Fibroblast of mammary gland (primary cell): ENCODE data around the gene TBC1D5.

Experiments used
- DNase-seq: peaks from one replicate; pipeline ENCODE4 v3.0.0-alpha.2; 2010; ENCODE audit warnings: low read depth
- H3K4me3 ChIP-seq: 2 replicates; pipeline ENCODE4 v1.5.1; 2011; ENCODE audit warnings: low read depth, mild to moderate bottlenecking, low read length, moderate library complexity; ENCODE audit not compliant: control insufficient read depth
- TF ChIP-seq, protein P1 (sequence below): conservative IDR thresholded peaks from 2 replicates; pipeline ENCODE4 v1.5.1; 2011; ENCODE audit warnings: low read depth, low read length, inconsistent platforms; ENCODE audit not compliant: control insufficient read depth, insufficient read depth

Gene TBC1D5

DNA sequence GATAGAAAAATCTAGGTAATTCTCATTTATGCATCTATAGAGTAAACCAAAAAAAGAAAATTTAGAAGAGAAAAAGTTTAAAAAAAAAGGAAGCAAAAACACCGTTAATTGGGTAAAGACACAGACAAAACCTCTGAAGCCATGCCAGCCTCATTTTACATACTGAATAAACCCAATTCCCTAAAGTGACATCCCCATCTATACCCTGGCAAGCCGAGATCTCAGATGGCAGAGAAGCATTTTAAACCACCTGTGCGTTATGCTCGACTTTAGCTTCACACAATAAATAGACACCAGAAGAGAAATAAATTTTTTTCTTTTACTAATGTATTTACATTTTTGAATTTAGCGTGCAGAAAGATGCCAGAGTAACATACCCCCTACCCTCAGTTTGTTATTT, 475.6 kb downstream of the TBC1D5 start:
- TF ChIP-seq, protein P1, sequence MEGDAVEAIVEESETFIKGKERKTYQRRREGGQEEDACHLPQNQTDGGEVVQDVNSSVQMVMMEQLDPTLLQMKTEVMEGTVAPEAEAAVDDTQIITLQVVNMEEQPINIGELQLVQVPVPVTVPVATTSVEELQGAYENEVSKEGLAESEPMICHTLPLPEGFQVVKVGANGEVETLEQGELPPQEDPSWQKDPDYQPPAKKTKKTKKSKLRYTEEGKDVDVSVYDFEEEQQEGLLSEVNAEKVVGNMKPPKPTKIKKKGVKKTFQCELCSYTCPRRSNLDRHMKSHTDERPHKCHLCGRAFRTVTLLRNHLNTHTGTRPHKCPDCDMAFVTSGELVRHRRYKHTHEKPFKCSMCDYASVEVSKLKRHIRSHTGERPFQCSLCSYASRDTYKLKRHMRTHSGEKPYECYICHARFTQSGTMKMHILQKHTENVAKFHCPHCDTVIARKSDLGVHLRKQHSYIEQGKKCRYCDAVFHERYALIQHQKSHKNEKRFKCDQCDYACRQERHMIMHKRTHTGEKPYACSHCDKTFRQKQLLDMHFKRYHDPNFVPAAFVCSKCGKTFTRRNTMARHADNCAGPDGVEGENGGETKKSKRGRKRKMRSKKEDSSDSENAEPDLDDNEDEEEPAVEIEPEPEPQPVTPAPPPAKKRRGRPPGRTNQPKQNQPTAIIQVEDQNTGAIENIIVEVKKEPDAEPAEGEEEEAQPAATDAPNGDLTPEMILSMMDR, result no peak
- DNase-seq, result no peak
- H3K4me3 ChIP-seq, result no peak overlapping the region

DNA sequence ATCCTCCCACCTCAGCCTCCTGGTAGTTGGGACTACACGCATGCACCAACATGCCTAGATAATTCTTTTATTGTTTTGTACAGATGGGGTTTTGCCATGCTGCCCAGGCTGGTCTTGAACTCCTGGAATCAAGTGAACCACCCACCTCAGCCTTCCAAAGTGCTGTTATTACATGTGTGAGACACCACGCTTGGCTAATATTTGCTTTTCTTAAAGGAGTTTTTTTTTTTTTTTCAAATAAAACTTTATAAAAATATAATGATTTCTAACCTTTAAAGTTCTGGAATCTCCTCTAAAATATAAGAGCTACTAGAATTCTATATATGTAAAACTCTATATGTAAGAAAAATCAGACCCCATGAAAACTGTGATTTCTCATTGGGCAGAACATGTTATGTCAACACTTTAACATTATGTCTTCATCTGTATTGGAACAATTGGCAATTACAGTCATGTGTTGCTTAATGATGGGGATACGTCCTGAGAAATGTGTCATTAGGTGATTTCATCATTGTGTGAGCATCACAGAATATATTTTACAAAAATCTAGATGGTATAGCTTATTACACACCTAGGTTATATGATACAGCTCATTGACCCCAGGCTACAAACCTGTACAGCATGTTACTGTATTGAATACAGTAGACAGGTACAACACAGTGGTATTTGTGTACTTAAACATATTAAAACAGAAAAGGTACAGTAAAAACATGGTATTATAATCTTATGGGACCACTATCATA, 480.6 kb downstream of the TBC1D5 start:
- H3K4me3 ChIP-seq, result no peak overlapping the region
- DNase-seq, result peak; percentile 32
- TF ChIP-seq, protein P1, result no peak

DNA sequence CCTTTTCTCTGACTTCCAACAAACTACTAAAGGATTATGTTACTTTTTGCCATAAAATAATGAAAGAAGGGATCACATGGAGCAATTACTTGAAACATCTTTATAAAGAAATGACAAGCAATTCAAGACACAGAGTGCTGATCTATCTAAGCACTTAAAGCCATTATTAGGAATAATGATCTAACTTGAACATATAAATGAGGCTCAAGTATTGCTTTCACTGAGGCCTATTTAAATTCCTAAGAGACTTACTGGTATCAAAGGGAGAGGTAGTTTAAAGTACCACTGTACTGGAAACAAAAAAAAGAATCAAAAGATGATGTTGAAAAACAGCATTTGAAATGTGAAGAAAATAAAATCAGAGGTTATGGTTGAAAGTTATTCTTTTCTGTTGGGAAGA, 482.2 kb downstream of the TBC1D5 start:
- TF ChIP-seq, protein P1, result no peak
- no peak for DNase-seq
- no peak overlapping the region for H3K4me3 ChIP-seq

DNA sequence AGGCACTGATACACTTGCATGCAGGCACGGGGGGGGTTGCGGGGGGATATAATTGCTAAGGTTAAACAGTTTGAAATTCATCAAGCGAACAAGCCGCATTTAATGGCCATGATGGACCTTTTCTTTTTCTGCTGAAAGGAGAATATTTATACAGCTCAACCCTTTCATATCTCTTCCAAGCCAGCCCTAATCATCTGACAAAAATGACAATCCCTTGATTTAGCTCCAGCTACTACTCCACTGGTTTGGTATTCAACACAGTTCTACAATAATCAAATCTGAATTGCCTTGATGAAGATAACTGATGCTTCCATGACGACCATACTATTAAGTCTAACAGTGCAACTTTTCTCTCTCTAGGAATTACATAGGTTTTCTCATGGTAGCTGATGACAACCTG, 482.7 kb downstream of the TBC1D5 start:
- TF ChIP-seq, protein P1, result no peak
- DNase-seq, result no peak
- no peak overlapping the region for H3K4me3 ChIP-seq

DNA sequence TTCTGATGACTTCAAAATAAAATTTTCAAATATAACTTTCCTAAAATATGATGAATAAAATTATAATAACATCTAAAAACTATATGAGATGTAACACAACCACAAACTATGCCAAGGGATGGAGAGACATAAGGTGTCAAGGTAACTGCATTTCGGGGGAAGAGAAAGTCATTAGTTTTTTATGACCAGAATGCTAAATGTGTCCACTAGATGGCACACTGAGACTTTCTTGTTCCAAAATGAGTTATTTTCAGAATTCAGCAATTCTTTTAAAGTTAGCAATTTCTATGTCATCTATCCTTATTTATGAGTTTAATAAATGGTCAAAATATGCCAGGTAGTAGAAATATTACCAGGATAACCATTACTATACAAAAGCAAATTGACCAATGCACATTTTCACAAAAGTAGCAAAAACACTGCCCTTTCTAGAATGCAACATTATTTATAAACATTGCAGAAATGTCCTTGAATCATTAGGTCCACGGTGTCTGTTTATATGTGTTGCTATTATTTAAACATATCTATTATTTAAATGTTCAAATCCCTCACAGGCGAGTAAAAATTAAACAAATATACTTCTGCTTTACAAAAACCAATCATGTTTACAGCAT, 483.5 kb downstream of the TBC1D5 start:
- peak; percentile 53 for DNase-seq
- H3K4me3 ChIP-seq, result no peak overlapping the region
- TF ChIP-seq, protein P1, result peak; percentile 79

DNA sequence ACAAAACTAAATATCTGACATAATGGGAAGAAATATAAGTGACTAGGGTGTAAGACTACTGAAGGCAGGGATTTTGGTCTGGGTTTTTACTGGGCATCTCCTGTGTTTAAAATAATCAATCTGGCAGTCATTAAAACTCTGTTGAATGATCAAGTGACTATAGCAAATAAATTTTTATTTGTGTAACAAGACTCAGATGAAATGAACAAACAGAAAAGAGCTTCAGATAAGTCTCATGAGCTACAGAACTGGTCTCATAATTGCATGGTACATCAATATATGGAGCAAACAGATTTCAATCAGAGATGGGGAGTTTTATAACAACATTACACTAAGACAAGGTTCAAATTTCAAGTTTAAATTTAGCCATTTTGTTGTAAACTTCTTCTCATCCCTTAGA, 485.2 kb downstream of the TBC1D5 start:
- no peak for DNase-seq
- TF ChIP-seq, protein P1, result no peak
- H3K4me3 ChIP-seq, result no peak overlapping the region
